CD14-positive monocyte (primary cell): ENCODE results near the gene SLC35B4. TPM values are rescaled to one million over a fixed set of nuclear protein-coding genes. Genes with fewer than 3 reads are reported as not detected.

ENCODE experiments used
- DNase-seq, 3 donors: peaks; one replicate each; pipeline ENCODE4 v3.0.0-alpha.2; 2011 to 2022
- H2AFZ ChIP-seq: 2 replicates; pipeline ENCODE4 v1.6.0; 2012; ENCODE audit warnings: mild to moderate bottlenecking, low read depth, low read length, inconsistent platforms; ENCODE audit not compliant: insufficient read depth, poor library complexity, severe bottlenecking
- H3K27ac ChIP-seq, 2 donors: 1 replicate in 1 of 2; 2 replicates in 1 of 2; pipeline ENCODE4 v1.5.1; 2012 to 2013; ENCODE audit warnings: low read length in 2 of 2, control low read depth in 1 of 2, inconsistent platforms in 1 of 2, low read depth in 1 of 2, mild to moderate bottlenecking in 1 of 2
- H3K27me3 ChIP-seq, 2 donors: one replicate each; pipeline versions ENCODE4 v1.6.0 to v1.6.1; 2011 to 2013; ENCODE audit warnings: low read length in 2 of 2; ENCODE audit not compliant: control insufficient read depth in 2 of 2, insufficient read depth in 2 of 2
- H3K36me3 ChIP-seq, 2 donors: replicated peaks in 1 of 2; 1 replicate in 1 of 2; 2 replicates in 1 of 2; pipeline versions ENCODE4 v1.5.1 to v1.6.1; 2012 to 2013; ENCODE audit warnings: low read length in 2 of 2, control low read depth in 1 of 2, inconsistent platforms in 1 of 2, mild to moderate bottlenecking in 1 of 2; ENCODE audit not compliant: insufficient read depth in 2 of 2, control insufficient read depth in 1 of 2
- H3K4me1 ChIP-seq, 2 donors: 1 replicate in 1 of 2; 2 replicates in 1 of 2; pipeline versions ENCODE4 v1.5.1 to v1.6.1; 2012 to 2013; ENCODE audit warnings: low read length in 2 of 2, control low read depth in 1 of 2, inconsistent platforms in 1 of 2, mild to moderate bottlenecking in 1 of 2, moderate library complexity in 1 of 2; ENCODE audit not compliant: insufficient read depth in 2 of 2, control insufficient read depth in 1 of 2
- H3K4me2 ChIP-seq: replicated peaks from 2 replicates; pipeline ENCODE3; 2012; ENCODE audit warnings: low read length, moderate library complexity, mild to moderate bottlenecking; ENCODE audit not compliant: poor library complexity, severe bottlenecking; ENCODE audit errors: extremely low read depth
- H3K4me3 ChIP-seq, 3 experiments: fragments of 200-600 bp in 1 of 3; sonication (generic) in 1 of 3; replicated peaks in 1 of 3; 1 replicate in 2 of 3; 2 replicates in 1 of 3; pipeline ENCODE4 v1.5.1; 2011 to 2013; ENCODE audit warnings: low read length in 3 of 3, mild to moderate bottlenecking in 3 of 3, control low read depth in 2 of 3, low read depth in 2 of 3, inconsistent platforms in 1 of 3, moderate library complexity in 1 of 3
- H3K79me2 ChIP-seq: 2 replicates; pipeline ENCODE4 v1.6.0; 2012; ENCODE audit warnings: mild to moderate bottlenecking, control low read depth, inconsistent platforms, low read length, moderate library complexity; ENCODE audit not compliant: insufficient read depth
- H3K9ac ChIP-seq: 2 replicates; pipeline ENCODE4 v1.6.0; 2017; ENCODE audit warnings: low read length, mild to moderate bottlenecking; ENCODE audit not compliant: insufficient read depth, poor library complexity, severe bottlenecking
- H3K9me3 ChIP-seq, 2 donors: replicated peaks in 1 of 2; 1 replicate in 1 of 2; 2 replicates in 1 of 2; pipeline versions ENCODE4 v1.5.1 to v1.6.1; 2012 to 2013; ENCODE audit warnings: low read length in 2 of 2, control low read depth in 1 of 2; ENCODE audit not compliant: control insufficient read depth in 1 of 2, insufficient read depth in 1 of 2
- H4K20me1 ChIP-seq: 2 replicates; pipeline ENCODE4 v1.6.0; 2012; ENCODE audit warnings: mild to moderate bottlenecking, low read length, control low read depth, moderate library complexity; ENCODE audit not compliant: insufficient read depth
- H3K27ac Mint-ChIP-seq, 7 donors: one replicate each; pipeline ENCODE4 v1.8.0; 2020; ENCODE audit warnings: mild to moderate bottlenecking in 7 of 7, mixed read lengths in 7 of 7, moderate library complexity in 6 of 7, inconsistent platforms in 2 of 7
- H3K27me3 Mint-ChIP-seq, 3 donors: one replicate each; pipeline ENCODE4 v1.8.0; 2021 to 2022; ENCODE audit warnings: low read depth in 3 of 3, mild to moderate bottlenecking in 3 of 3, mixed read lengths in 3 of 3, moderate library complexity in 3 of 3, inconsistent platforms in 1 of 3
- H3K36me3 Mint-ChIP-seq, 2 donors: one replicate each; pipeline ENCODE4 v1.8.0; 2020; ENCODE audit warnings: mixed read lengths in 2 of 2, inconsistent platforms in 1 of 2, mild to moderate bottlenecking in 1 of 2
- H3K4me1 Mint-ChIP-seq: one replicate; pipeline ENCODE4 v1.8.0; 2020; ENCODE audit warnings: mild to moderate bottlenecking, mixed read lengths
- H3K4me3 Mint-ChIP-seq, 2 donors: one replicate each; pipeline ENCODE4 v1.8.0; 2020; ENCODE audit warnings: mild to moderate bottlenecking in 2 of 2, mixed read lengths in 2 of 2, moderate library complexity in 1 of 2
- H3K9me3 Mint-ChIP-seq, 7 donors: one replicate each; pipeline ENCODE4 v1.8.0; 2020 to 2022; ENCODE audit warnings: mixed read lengths in 7 of 7, mild to moderate bottlenecking in 6 of 7, moderate library complexity in 6 of 7, inconsistent platforms in 2 of 7
- CTCF ChIP-seq: fragments of 200-600 bp; IDR thresholded peaks from one replicate; pipeline ENCODE4 v1.8.0; 2022; ENCODE audit warnings: antibody characterized with exemption, mild to moderate bottlenecking
- WGBS: methylation state at CpG from one replicate; pipeline ENCODE4 v1.1.5; 2013; ENCODE audit warnings: missing lambda C conversion rate; ENCODE audit not compliant: insufficient coverage; 5-methylcytosine and 5-hydroxymethylcytosine counted together
- intact Hi-C, 2 donors: fragments of 100-400 bp; cut with micrococcal nuclease; formaldehyde crosslinking; loops; one replicate each; pipeline versions ENCODE4 v1.15.0 to v1.15.1; 2023
- polyA plus RNA-seq, 3 donors: library from polyadenylated mRNA; depleted of rRNA in 1 of 3; unstranded in 2 of 3; stranded (reverse) in 1 of 3; fragments of 300-500 nt in 2 of 3; fragments of >200 nt in 1 of 3; fragmentation: Illumina TruSeq in 2 of 3; gene quantifications; 1 replicate in 2 of 3; 2 replicates in 1 of 3; pipeline ENCODE4 v1.2.3, GENCODE V29; 2012 to 2021

Gene SLC35B4
- polyA plus RNA-seq, 3 donors = 9.4 to 21.1 (median 12.7) TPM

GRCh38 chr7:134365341-134366054 lies 48.8 kb upstream of the SLC35B4 start:
- H3K36me3 ChIP-seq = no peaks in the 10 kb centered on the region
- no peaks in the 10 kb centered on the region for H3K36me3 Mint-ChIP-seq
- TF ChIP-seq CTCF = no peak
- no peak overlapping the region for H3K4me2 ChIP-seq
- intact Hi-C loops = no loop called here
- H3K4me3 Mint-ChIP-seq = no peak overlapping the region
- no peak for DNase-seq
- H3K27ac Mint-ChIP-seq = peak overlapping the region in 1 of 7 donors; percentile 5
- H3K4me1 ChIP-seq = no peaks in the 10 kb centered on the region
- H3K27me3 Mint-ChIP-seq = peaks cover 3 to 7% (median 3%) of the 10 kb centered on the region in 3 donors
- no peak overlapping the region for H3K9ac ChIP-seq
- H3K27me3 ChIP-seq = no peaks in the 10 kb centered on the region
- no peak overlapping the region for H3K4me3 ChIP-seq
- peaks cover 6% of the 10 kb centered on the region for H3K4me1 Mint-ChIP-seq
- H3K9me3 ChIP-seq = no peaks in the 10 kb centered on the region
- 100% methylated on average over 3 of the region's 6 CpGs for WGBS
- no peak overlapping the region for H3K27ac ChIP-seq
- no peak overlapping the region for H2AFZ ChIP-seq
- H4K20me1 ChIP-seq = no peaks in the 10 kb centered on the region
- H3K9me3 Mint-ChIP-seq = peaks cover 0 to 2% (median 0%) of the 10 kb centered on the region in 7 donors
- no peaks in the 10 kb centered on the region for H3K79me2 ChIP-seq

GRCh38 chr7:134364619-134365037 lies 47.9 kb upstream of the SLC35B4 start:
- Histone ChIP-seq H3K27me3 (no peaks in the 10 kb centered on the region), H3K9me3 (no peaks in the 10 kb centered on the region), H3K36me3 (no peaks in the 10 kb centered on the region), H3K4me2 (no peak overlapping the region), H2AFZ (no peak overlapping the region), H3K4me1 (no peaks in the 10 kb centered on the region), H4K20me1 (no peaks in the 10 kb centered on the region), H3K4me3 (no peak overlapping the region), H3K27ac (no peak overlapping the region), H3K9ac (no peak overlapping the region), H3K79me2 (no peaks in the 10 kb centered on the region)
- TF ChIP-seq CTCF = no peak
- intact Hi-C loops = no loop called here
- Mint-ChIP-seq H3K9me3 (peaks cover 0 to 2% (median 0%) of the 10 kb centered on the region in 7 donors), H3K4me1 (peaks cover 6% of the 10 kb centered on the region), H3K4me3 (no peak overlapping the region), H3K27me3 (peaks cover 3 to 7% (median 3%) of the 10 kb centered on the region in 3 donors), H3K36me3 (no peaks in the 10 kb centered on the region), H3K27ac (no peak overlapping the region)
- DNase-seq = peak in 1 of 3 donors; percentile 15
